SJSA1 (cell line): ENCODE results near the gene KRTAP22-1. TPM values are rescaled to one million over a fixed set of nuclear protein-coding genes. Genes with fewer than 3 reads are reported as not detected.

Experiments used
- DNase-seq, 2 experiments: peaks; one replicate each; pipeline ENCODE4 v3.0.0-alpha.2; 2015 to 2020; ENCODE audit warnings: low spot score in 2 of 2, low read depth in 1 of 2
- H3K27ac ChIP-seq: fragments of 250-450 bp; sonication (Bioruptor Pico); 2 replicates; pipeline ENCODE4 v1.5.1; 2020; ENCODE audit warnings: mild to moderate bottlenecking, moderate library complexity
- H3K27me3 ChIP-seq: fragments of 250-450 bp; sonication (Bioruptor Pico); replicated peaks from 2 replicates; pipeline ENCODE4 v1.5.1; 2020; ENCODE audit warnings: mild to moderate bottlenecking, moderate library complexity
- H3K36me3 ChIP-seq: fragments of 250-450 bp; sonication (Bioruptor Pico); 2 replicates; pipeline ENCODE4 v1.5.1; 2020; ENCODE audit warnings: mild to moderate bottlenecking
- H3K4me1 ChIP-seq: fragments of 250-450 bp; sonication (Bioruptor Pico); replicated peaks from 2 replicates; pipeline ENCODE4 v1.6.1; 2021; ENCODE audit warnings: mild to moderate bottlenecking
- H3K4me3 ChIP-seq: fragments of 250-450 bp; sonication (Bioruptor Pico); 2 replicates; pipeline ENCODE4 v1.5.1; 2020; ENCODE audit warnings: mild to moderate bottlenecking
- H3K9me3 ChIP-seq: fragments of 250-450 bp; sonication (Bioruptor Pico); replicated peaks from 2 replicates; pipeline ENCODE4 v1.5.1; 2020; ENCODE audit warnings: mild to moderate bottlenecking
- total RNA-seq: library from RNA; depleted of rRNA; stranded (reverse); fragments of >200 nt; shearing (Covaris generic); gene quantifications from 2 replicates; pipeline ENCODE4 v1.2.3, GENCODE V29; 2014; rRNA removed

The KRTAP22-1 gene
- total RNA-seq, 1 experiment from 2014 or later: not detected

- no peaks in the 10 kb centered on the region for H3K27me3 ChIP-seq
- H3K9me3 ChIP-seq: no peaks in the 10 kb centered on the region
- H3K36me3 ChIP-seq: no peaks in the 10 kb centered on the region
- DNase-seq: no peak
- H3K27ac ChIP-seq: no peak overlapping the region
- H3K4me1 ChIP-seq: 0 out of 2 replicates have a peak, but pooled peaks cover 9% of the 10 kb centered on the region
- no peak overlapping the region for H3K4me3 ChIP-seq
These were observed 46.1 kb downstream of the KRTAP22-1 start for GRCh38 chr21:30646904-30647414.

Other genes starting within 250 kb of the KRTAP22-1 start
- gene KRTAP13-2, start 228.8 kb upstream of the KRTAP22-1 start, total RNA-seq: not detected in 2 replicates
- not detected in 2 replicates for gene KRTAP13-1, start 205.1 kb upstream of the KRTAP22-1 start, total RNA-seq
- gene KRTAP13-3, start 175.2 kb upstream of the KRTAP22-1 start, total RNA-seq: not detected in 2 replicates
- not detected in 2 replicates for gene KRTAP13-4, start 170.9 kb upstream of the KRTAP22-1 start, total RNA-seq
- gene KRTAP15-1, start 160.8 kb upstream of the KRTAP22-1 start, total RNA-seq: not detected in 2 replicates
- not detected in 2 replicates for gene KRTAP19-1, start 120.7 kb upstream of the KRTAP22-1 start, total RNA-seq
- not detected in 2 replicates for gene KRTAP19-2, start 113.7 kb upstream of the KRTAP22-1 start, total RNA-seq
- not detected in 2 replicates for gene KRTAP19-3, start 109.1 kb upstream of the KRTAP22-1 start, total RNA-seq
- gene KRTAP19-4, start 103.9 kb upstream of the KRTAP22-1 start, total RNA-seq: not detected in 2 replicates
- gene KRTAP19-5, start 98.9 kb upstream of the KRTAP22-1 start, total RNA-seq: not detected in 2 replicates
- not detected in 2 replicates for gene KRTAP19-6, start 59.2 kb upstream of the KRTAP22-1 start, total RNA-seq
- not detected in 2 replicates for gene KRTAP19-7, start 39.8 kb upstream of the KRTAP22-1 start, total RNA-seq
- not detected in 2 replicates for gene KRTAP22-2, start 10.7 kb upstream of the KRTAP22-1 start, total RNA-seq
- not detected in 2 replicates for gene KRTAP6-3, start 8.6 kb upstream of the KRTAP22-1 start, total RNA-seq
- gene KRTAP6-2, start 2.2 kb upstream of the KRTAP22-1 start, total RNA-seq: not detected in 2 replicates
- gene KRTAP6-1, start 12.8 kb downstream of the KRTAP22-1 start, total RNA-seq: not detected in 2 replicates
- not detected in 2 replicates for gene KRTAP20-1, start 15.3 kb downstream of the KRTAP22-1 start, total RNA-seq
- not detected in 2 replicates for gene KRTAP20-4, start 19.5 kb downstream of the KRTAP22-1 start, total RNA-seq
- not detected in 2 replicates for gene KRTAP20-2, start 34.1 kb downstream of the KRTAP22-1 start, total RNA-seq
- not detected in 2 replicates for gene KRTAP20-3, start 41.8 kb downstream of the KRTAP22-1 start, total RNA-seq
- not detected in 2 replicates for gene KRTAP21-3, start 117.7 kb downstream of the KRTAP22-1 start, total RNA-seq
- not detected in 2 replicates for gene KRTAP21-2, start 146.2 kb downstream of the KRTAP22-1 start, total RNA-seq
- gene KRTAP21-1, start 154.3 kb downstream of the KRTAP22-1 start, total RNA-seq: not detected in 2 replicates
- not detected in 2 replicates for gene KRTAP8-1, start 212.2 kb downstream of the KRTAP22-1 start, total RNA-seq
- gene KRTAP7-1, start 228.7 kb downstream of the KRTAP22-1 start, total RNA-seq: not detected in 2 replicates